H9 (cell line): ENCODE measurements around the gene PLXNC1. TPM values are rescaled to one million over a fixed set of nuclear protein-coding genes. Genes with fewer than 3 reads are reported as not detected.

Experiments
- DNase-seq: peaks from one replicate; pipeline ENCODE4 v3.0.0-alpha.2; 2017
- H2AFZ ChIP-seq: one replicate; pipeline ENCODE4 v1.6.1; 2013; ENCODE audit warnings: mild to moderate bottlenecking, low read length, control low read depth, moderate library complexity
- H2AK5ac ChIP-seq: 2 replicates; pipeline ENCODE4 v1.6.1; 2013; ENCODE audit warnings: low read length, control low read depth, mixed read lengths; ENCODE audit not compliant: insufficient read length
- H2BK120ac ChIP-seq: one replicate; pipeline ENCODE4 v1.6.1; 2013; ENCODE audit warnings: low read depth, mild to moderate bottlenecking, low read length, control low read depth, inconsistent platforms; ENCODE audit not compliant: poor library complexity, severe bottlenecking
- H2BK12ac ChIP-seq: 2 replicates; pipeline ENCODE4 v1.6.1; 2013; ENCODE audit warnings: low read length, control low read depth, mixed read lengths, low read depth; ENCODE audit not compliant: insufficient read length
- H2BK15ac ChIP-seq: 2 replicates; pipeline ENCODE4 v1.6.1; 2013; ENCODE audit warnings: low read depth, low read length, control low read depth
- H2BK20ac ChIP-seq: one replicate; pipeline ENCODE4 v1.6.1; 2013; ENCODE audit warnings: low read depth, mild to moderate bottlenecking, low read length, control low read depth, inconsistent platforms; ENCODE audit not compliant: poor library complexity, severe bottlenecking
- H2BK5ac ChIP-seq: 2 replicates; pipeline ENCODE4 v1.6.1; 2013; ENCODE audit warnings: low read length, control low read depth, mixed read lengths; ENCODE audit not compliant: insufficient read length
- H3K14ac ChIP-seq: 2 replicates; pipeline ENCODE4 v1.6.1; 2013; ENCODE audit warnings: low read length, control low read depth; ENCODE audit not compliant: insufficient read depth
- H3K18ac ChIP-seq: 2 replicates; pipeline ENCODE4 v1.6.1; 2013; ENCODE audit warnings: low read depth, mild to moderate bottlenecking, mixed read lengths, low read length, control low read depth; ENCODE audit not compliant: insufficient read length
- H3K23ac ChIP-seq: 2 replicates; pipeline ENCODE4 v1.6.1; 2013; ENCODE audit warnings: low read length, control low read depth, mixed read lengths, low read depth; ENCODE audit not compliant: insufficient read length
- H3K23me2 ChIP-seq: 2 replicates; pipeline ENCODE4 v1.6.1; 2013; ENCODE audit warnings: low read depth, mild to moderate bottlenecking, mixed read lengths, low read length, control low read depth; ENCODE audit not compliant: insufficient read length, poor library complexity, severe bottlenecking
- H3K27ac ChIP-seq: 2 replicates; pipeline ENCODE4 v1.5.1; 2013; ENCODE audit warnings: low read length, control low read depth, mixed read lengths, low read depth; ENCODE audit not compliant: insufficient read length
- H3K27me3 ChIP-seq: 2 replicates; pipeline ENCODE4 v1.6.1; 2013; ENCODE audit warnings: low read length, control low read depth, inconsistent platforms; ENCODE audit not compliant: insufficient read depth
- H3K4ac ChIP-seq: 2 replicates; pipeline ENCODE4 v1.6.1; 2013; ENCODE audit warnings: low read depth, mild to moderate bottlenecking, control low read depth, inconsistent platforms, low read length, moderate library complexity
- H3K4me1 ChIP-seq: 2 replicates; pipeline ENCODE4 v1.6.1; 2013; ENCODE audit warnings: low read length, control low read depth, inconsistent platforms; ENCODE audit not compliant: insufficient read depth
- H3K4me2 ChIP-seq: 2 replicates; pipeline ENCODE4 v1.6.1; 2013; ENCODE audit warnings: low read length, control low read depth, mixed read lengths; ENCODE audit not compliant: insufficient read length, insufficient read depth
- H3K56ac ChIP-seq: 2 replicates; pipeline ENCODE4 v1.6.1; 2013; ENCODE audit warnings: low read depth, mild to moderate bottlenecking, mixed read lengths, low read length, control low read depth; ENCODE audit not compliant: insufficient read length
- H3K79me1 ChIP-seq: 2 replicates; pipeline ENCODE4 v1.6.1; 2013; ENCODE audit warnings: low read depth, mild to moderate bottlenecking, moderate library complexity, low read length, control low read depth, inconsistent platforms; ENCODE audit not compliant: insufficient read depth, poor library complexity, severe bottlenecking
- H3K79me2 ChIP-seq: 2 replicates; pipeline ENCODE4 v1.6.1; 2013; ENCODE audit warnings: low read length, control low read depth, inconsistent platforms; ENCODE audit not compliant: insufficient read depth
- H3K9ac ChIP-seq: 2 replicates; pipeline ENCODE4 v1.6.1; 2013; ENCODE audit warnings: low read length, control low read depth, mixed read lengths; ENCODE audit not compliant: insufficient read length; ENCODE audit errors: extremely low read depth
- H3K9me3 ChIP-seq: one replicate; pipeline ENCODE4 v1.6.1; 2013; ENCODE audit warnings: low read depth, low read length, inconsistent platforms; ENCODE audit not compliant: control insufficient read depth
- H3T11ph ChIP-seq: one replicate; pipeline ENCODE4 v1.6.1; 2013; ENCODE audit warnings: mild to moderate bottlenecking, low read length, control low read depth, inconsistent platforms
- H4K20me1 ChIP-seq: one replicate; pipeline ENCODE4 v1.6.1; 2013; ENCODE audit not compliant: control insufficient read depth, insufficient read length, insufficient read depth
- H4K5ac ChIP-seq: 2 replicates; pipeline ENCODE4 v1.6.1; 2013; ENCODE audit warnings: low read depth, mild to moderate bottlenecking, mixed read lengths, low read length, control low read depth; ENCODE audit not compliant: insufficient read length
- H4K8ac ChIP-seq: replicated peaks from 2 replicates; pipeline ENCODE4 v1.6.1; 2013; ENCODE audit warnings: low read length, control low read depth, mixed read lengths, low read depth; ENCODE audit not compliant: insufficient read length
- H4K91ac ChIP-seq: 2 replicates; pipeline ENCODE4 v1.6.1; 2013; ENCODE audit warnings: low read depth, mild to moderate bottlenecking, moderate library complexity, mixed read lengths, low read length, control low read depth; ENCODE audit not compliant: insufficient read length
- H3K27ac Mint-ChIP-seq, 3 experiments: 2 replicates in 2 of 3; 3 replicates in 1 of 3; pipeline ENCODE4 v1.8.0; 2020 to 2021; ENCODE audit warnings: mixed read lengths in 3 of 3, mild to moderate bottlenecking in 1 of 3, moderate library complexity in 1 of 3
- H3K27me3 Mint-ChIP-seq: 2 replicates; pipeline ENCODE4 v1.8.0; 2021; ENCODE audit warnings: low read depth, mild to moderate bottlenecking, moderate library complexity, mixed read lengths
- H3K36me3 Mint-ChIP-seq, 3 experiments: 2 replicates in 2 of 3; 3 replicates in 1 of 3; pipeline ENCODE4 v1.8.0; 2020 to 2021; ENCODE audit warnings: low read depth in 3 of 3, mixed read lengths in 3 of 3; ENCODE audit not compliant: insufficient read depth in 1 of 3
- H3K4me1 Mint-ChIP-seq, 2 experiments: 2 replicates each; pipeline ENCODE4 v1.8.0; 2020; ENCODE audit warnings: mixed read lengths in 2 of 2
- H3K4me3 Mint-ChIP-seq, 2 experiments: 2 replicates in 1 of 2; 3 replicates in 1 of 2; pipeline ENCODE4 v1.8.0; 2020 to 2021; ENCODE audit warnings: mild to moderate bottlenecking in 2 of 2, mixed read lengths in 2 of 2, moderate library complexity in 1 of 2
- H3K9me3 Mint-ChIP-seq, 2 experiments: 2 replicates in 1 of 2; 3 replicates in 1 of 2; pipeline ENCODE4 v1.8.0; 2020; ENCODE audit warnings: mild to moderate bottlenecking in 2 of 2, mixed read lengths in 2 of 2, moderate library complexity in 1 of 2
- CTCF ChIP-seq: fragments of 200-600 bp; sonication (generic); conservative IDR thresholded peaks from 3 replicates; pipeline ENCODE4 v1.8.0; 2021; ENCODE audit warnings: antibody characterized with exemption, mild to moderate bottlenecking
- WGBS: extraction: QIAGEN DNeasy Blood & Tissue Kit; methylation state at CpG from one replicate; pipeline ENCODE4 v1.1.7; 2013; ENCODE audit warnings: missing lambda C conversion rate, low lambda C conversion rate, mixed read lengths; ENCODE audit not compliant: insufficient read length; ENCODE audit errors: extremely low coverage; 5-methylcytosine and 5-hydroxymethylcytosine counted together
- total RNA-seq: library from RNA; stranded (reverse); gene quantifications from 2 replicates; pipeline ENCODE4 v1.2.1, GENCODE V29; 2021

PLXNC1 gene
- total RNA-seq, 1 experiment from 2014 or later, result 1.2 TPM

DNA sequence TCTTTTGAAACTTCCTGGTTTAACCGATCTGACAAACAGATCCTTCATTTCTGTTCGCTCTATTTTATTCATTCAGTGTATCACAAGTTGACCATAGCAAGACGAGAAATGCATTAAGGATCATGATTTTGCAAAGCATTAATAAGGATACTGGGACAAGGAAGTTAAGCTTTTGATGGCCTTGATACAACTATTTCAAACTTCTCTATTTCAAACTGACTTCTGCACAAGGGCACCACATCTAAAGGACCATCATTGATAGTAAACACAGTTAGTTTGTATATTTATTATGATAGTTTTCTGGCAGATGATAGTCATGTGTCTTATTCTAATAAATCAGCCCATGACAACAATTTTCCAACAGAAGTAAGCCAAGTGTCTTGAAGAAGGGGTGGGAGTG is 25.8 kb upstream of the PLXNC1 start:
- Histone ChIP-seq H4K20me1 (no peaks in the 10 kb centered on the region), H4K5ac (no peak overlapping the region), H3K18ac (no peak overlapping the region), H3K14ac (no peak overlapping the region), H2BK5ac (no peak overlapping the region), H3K4ac (no peak overlapping the region), H2AFZ (no peak overlapping the region), H2BK12ac (no peak overlapping the region), H2BK20ac (no peak overlapping the region), H3K23ac (no peak overlapping the region), H2BK15ac (no peak overlapping the region), H3K9ac (no peak overlapping the region), H3K27ac (no peak overlapping the region), H3K56ac (no peak overlapping the region), H4K91ac (no peak overlapping the region), H3K27me3 (no peaks in the 10 kb centered on the region), H2BK120ac (no peak overlapping the region), H3K79me1 (no peaks in the 10 kb centered on the region), H3K79me2 (no peaks in the 10 kb centered on the region), H3T11ph (no peak overlapping the region), H3K4me2 (no peak overlapping the region), H2AK5ac (no peak overlapping the region), H3K23me2 (no peaks in the 10 kb centered on the region), H3K4me1 (no peaks in the 10 kb centered on the region), H3K9me3 (no peaks in the 10 kb centered on the region), H4K8ac (no peak overlapping the region)
- no CpG with 5 or more reads among the region's 3 CpGs for WGBS
- no peak for TF ChIP-seq CTCF
- H3K27ac Mint-ChIP-seq, result no peak overlapping the region
- H3K4me3 Mint-ChIP-seq, result no peak overlapping the region
- H3K27me3 Mint-ChIP-seq, result peaks cover 53% of the 10 kb centered on the region
- H3K4me1 Mint-ChIP-seq, result peaks cover 7% of the 10 kb centered on the region in 2 experiments; a peak in 3 of 4 replicates
- DNase-seq, result no peak
- H3K9me3 Mint-ChIP-seq, result no peaks in the 10 kb centered on the region
- H3K36me3 Mint-ChIP-seq, result no peaks in the 10 kb centered on the region; a peak in 1 of 7 replicates
